Caco-2 (cell line): ENCODE results near the gene NOS1AP. TPM values are rescaled to one million over a fixed set of nuclear protein-coding genes. Genes with fewer than 3 reads are reported as not detected.

Experiments
- BruUV-seq: library from RNA; stranded (reverse); fragments of 400-500 nt; replicated peaks from 2 replicates; lab custom pipeline; 2021; lab: Mats Ljungman, UMichigan
- CTCF ChIA-PET: fragments of 300-600 bp; sonication (Branson Sonifier 250); formaldehyde crosslinking; loops from one replicate; lab custom pipeline; 2022; ENCODE audit warnings: antibody characterized with exemption; lab: Charles Lee
- POLR2A ChIA-PET: fragments of 300-600 bp; sonication (Branson Sonifier 250); formaldehyde crosslinking; loops from one replicate; lab custom pipeline; 2022; ENCODE audit warnings: antibody characterized with exemption; lab: Charles Lee
- DNase-seq, 2 experiments: peaks; one replicate each; pipeline versions ENCODE4 v3.0.0 to v3.0.0-alpha.2; 2020 to 2022
- H3K27me3 ChIP-seq: replicated peaks from 2 replicates; pipeline ENCODE4 v1.6.0; 2011; ENCODE audit warnings: low read length; ENCODE audit not compliant: control insufficient read depth, insufficient read depth
- H3K36me3 ChIP-seq: 2 replicates; pipeline ENCODE4 v1.5.1; 2011; ENCODE audit warnings: low read length; ENCODE audit not compliant: control insufficient read depth, insufficient read depth
- H3K4me1 ChIP-seq: fragments of 250-450 bp; sonication (Bioruptor Pico); 2 replicates; pipeline ENCODE4 v1.5.1; 2020; ENCODE audit warnings: mild to moderate bottlenecking
- H3K4me3 ChIP-seq: 2 replicates; pipeline ENCODE4 v1.5.1; 2011; ENCODE audit warnings: low read depth, mild to moderate bottlenecking, control low read depth, low read length
- H3K9me3 ChIP-seq: fragments of 250-450 bp; sonication (Bioruptor Pico); 2 replicates; pipeline ENCODE4 v1.5.1; 2020; ENCODE audit warnings: mild to moderate bottlenecking, moderate library complexity
- H3K27ac Mint-ChIP-seq: one replicate; pipeline ENCODE4 v1.8.0; 2022; ENCODE audit warnings: mixed read lengths; ENCODE audit not compliant: unreplicated experiment
- H3K27me3 Mint-ChIP-seq: one replicate; pipeline ENCODE4 v1.8.0; 2022; ENCODE audit warnings: mixed read lengths; ENCODE audit not compliant: insufficient read depth, unreplicated experiment
- H3K36me3 Mint-ChIP-seq: one replicate; pipeline ENCODE4 v1.8.0; 2022; ENCODE audit warnings: mild to moderate bottlenecking, mixed read lengths; ENCODE audit not compliant: insufficient read depth, unreplicated experiment
- H3K4me1 Mint-ChIP-seq: one replicate; pipeline ENCODE4 v1.8.0; 2022; ENCODE audit warnings: low read depth, mixed read lengths; ENCODE audit not compliant: unreplicated experiment
- H3K4me3 Mint-ChIP-seq: one replicate; pipeline ENCODE4 v1.8.0; 2022; ENCODE audit warnings: mild to moderate bottlenecking, moderate library complexity, mixed read lengths; ENCODE audit not compliant: unreplicated experiment
- H3K9me3 Mint-ChIP-seq: one replicate; pipeline ENCODE4 v1.8.0; 2022; ENCODE audit warnings: mixed read lengths; ENCODE audit not compliant: unreplicated experiment
- intact Hi-C: fragments of 100-400 bp; cut with micrococcal nuclease; formaldehyde crosslinking; loops from one replicate; pipeline ENCODE4 v1.10.0; 2022; ENCODE audit not compliant: unreplicated experiment
- total RNA-seq: library from RNA; stranded (reverse); gene quantifications from 2 replicates; pipeline ENCODE4 v1.2.3, GENCODE V29; 2022
- TF ChIP-seq, protein P1 (sequence below), 2 experiments: fragments of 200-600 bp in 1 of 2; IDR thresholded peaks; 1 replicate in 1 of 2; 2 replicates in 1 of 2; pipeline versions ENCODE4 v1.5.1 to v1.8.0; 2011 to 2022; ENCODE audit warnings: antibody characterized with exemption in 1 of 2, control low read depth in 1 of 2, inconsistent platforms in 1 of 2, low read depth in 1 of 2, low read length in 1 of 2, mild to moderate bottlenecking in 1 of 2, moderate library complexity in 1 of 2; ENCODE audit not compliant: insufficient read depth in 1 of 2, severe bottlenecking in 1 of 2, unreplicated experiment in 1 of 2

The NOS1AP gene
- total RNA-seq, 1 experiment from 2014 or later = 5.5 TPM

- no TSS peak for BruUV-seq
- Mint-ChIP-seq H3K36me3 (no peaks in the 10 kb centered on the region), H3K9me3 (no peaks in the 10 kb centered on the region), H3K4me3 (no peak overlapping the region), H3K4me1 (peaks cover 51% of the 10 kb centered on the region), H3K27me3 (no peaks in the 10 kb centered on the region), H3K27ac (no peak overlapping the region)
- no peaks in the 10 kb centered on the region for H3K27me3 ChIP-seq
- ChIA-PET CTCF (no interaction called here), POLR2A (no interaction called here)
- TF ChIP-seq, protein P1, sequence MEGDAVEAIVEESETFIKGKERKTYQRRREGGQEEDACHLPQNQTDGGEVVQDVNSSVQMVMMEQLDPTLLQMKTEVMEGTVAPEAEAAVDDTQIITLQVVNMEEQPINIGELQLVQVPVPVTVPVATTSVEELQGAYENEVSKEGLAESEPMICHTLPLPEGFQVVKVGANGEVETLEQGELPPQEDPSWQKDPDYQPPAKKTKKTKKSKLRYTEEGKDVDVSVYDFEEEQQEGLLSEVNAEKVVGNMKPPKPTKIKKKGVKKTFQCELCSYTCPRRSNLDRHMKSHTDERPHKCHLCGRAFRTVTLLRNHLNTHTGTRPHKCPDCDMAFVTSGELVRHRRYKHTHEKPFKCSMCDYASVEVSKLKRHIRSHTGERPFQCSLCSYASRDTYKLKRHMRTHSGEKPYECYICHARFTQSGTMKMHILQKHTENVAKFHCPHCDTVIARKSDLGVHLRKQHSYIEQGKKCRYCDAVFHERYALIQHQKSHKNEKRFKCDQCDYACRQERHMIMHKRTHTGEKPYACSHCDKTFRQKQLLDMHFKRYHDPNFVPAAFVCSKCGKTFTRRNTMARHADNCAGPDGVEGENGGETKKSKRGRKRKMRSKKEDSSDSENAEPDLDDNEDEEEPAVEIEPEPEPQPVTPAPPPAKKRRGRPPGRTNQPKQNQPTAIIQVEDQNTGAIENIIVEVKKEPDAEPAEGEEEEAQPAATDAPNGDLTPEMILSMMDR (IDR thresholded peaks at IDR 0.05; ENCODE audit: insufficient read depth in 1 of 2, low read depth in 1 of 2, low read length in 1 of 2, severe bottlenecking in 1 of 2, unreplicated experiment in 1 of 2) = no peak
- no peaks in the 10 kb centered on the region for H3K9me3 ChIP-seq
- H3K36me3 ChIP-seq = no peaks in the 10 kb centered on the region
- intact Hi-C loops = no loop called here
- H3K4me3 ChIP-seq = no peak overlapping the region
- no peak for DNase-seq
- peaks cover 39% of the 10 kb centered on the region for H3K4me1 ChIP-seq
These were observed 283.6 kb downstream of the NOS1AP start for GRCh38 chr1:162353078-162353477.

- no TSS peak for BruUV-seq
- no peaks in the 10 kb centered on the region for H3K36me3 ChIP-seq
- no peak overlapping the region for H3K27ac Mint-ChIP-seq
- H3K4me3 ChIP-seq = no peak overlapping the region
- no peaks in the 10 kb centered on the region for H3K9me3 ChIP-seq
- intact Hi-C loops = no loop called here
- no peaks in the 10 kb centered on the region for H3K27me3 Mint-ChIP-seq
- no peaks in the 10 kb centered on the region for H3K27me3 ChIP-seq
- H3K4me3 Mint-ChIP-seq = no peak overlapping the region
- H3K9me3 Mint-ChIP-seq = no peaks in the 10 kb centered on the region
- peaks cover 44% of the 10 kb centered on the region for H3K4me1 Mint-ChIP-seq
- TF ChIP-seq, protein P1 (IDR thresholded peaks at IDR 0.05; ENCODE audit: insufficient read depth in 1 of 2, low read depth in 1 of 2, low read length in 1 of 2, severe bottlenecking in 1 of 2, unreplicated experiment in 1 of 2) = no peak
- POLR2A ChIA-PET = no interaction called here
- no peaks in the 10 kb centered on the region for H3K36me3 Mint-ChIP-seq
- H3K4me1 ChIP-seq = peaks cover 33% of the 10 kb centered on the region
- DNase-seq = no peak
- CTCF ChIA-PET = no interaction called here
These were observed 284.2 kb downstream of the NOS1AP start for GRCh38 chr1:162353702-162354101.

- H3K4me1 Mint-ChIP-seq = peaks cover 9% of the 10 kb centered on the region
- POLR2A ChIA-PET = interaction anchor here (0.5 kb wide), 1 partner anchor 203 kb away, joined by 5 read pairs; no protein-coding TSS in a partner anchor
- TF ChIP-seq, protein P1 (IDR thresholded peaks at IDR 0.05; ENCODE audit: insufficient read depth in 1 of 2, low read depth in 1 of 2, low read length in 1 of 2, severe bottlenecking in 1 of 2, unreplicated experiment in 1 of 2) = peak; percentile 65 to 73
- intact Hi-C loops = loop anchor here (1.0 to 5.0 kb wide), 3 partner anchors 35 to 301 kb away; partner anchors contain the start of gene UHMK1
- BruUV-seq = no TSS peak
- no peak overlapping the region for H3K4me3 ChIP-seq
- no peaks in the 10 kb centered on the region for H3K4me1 ChIP-seq
- no peak overlapping the region for H3K27ac Mint-ChIP-seq
- H3K36me3 Mint-ChIP-seq = no peaks in the 10 kb centered on the region
- CTCF ChIA-PET = interaction anchor here (0.6 to 1.4 kb wide), 20 partner anchors 8 to 591 kb away, joined by 3 to 14 read pairs (median 4); partner anchors contain the start of gene C1orf226
- DNase-seq = peak in 1 of 2 experiments; percentile 61
- no peaks in the 10 kb centered on the region for H3K9me3 ChIP-seq
- no peaks in the 10 kb centered on the region for H3K27me3 ChIP-seq
- no peak overlapping the region for H3K4me3 Mint-ChIP-seq
- no peaks in the 10 kb centered on the region for H3K36me3 ChIP-seq
- no peaks in the 10 kb centered on the region for H3K9me3 Mint-ChIP-seq
- H3K27me3 Mint-ChIP-seq = no peaks in the 10 kb centered on the region
These were observed 288.3 kb downstream of the NOS1AP start for GRCh38 chr1:162357681-162358266.
